Measurements from ENCODE around the gene HECTD4.
A peak's percentile ranks its signal among the peaks of the same experiment; 100 is the strongest.

The HECTD4 gene

DNA sequence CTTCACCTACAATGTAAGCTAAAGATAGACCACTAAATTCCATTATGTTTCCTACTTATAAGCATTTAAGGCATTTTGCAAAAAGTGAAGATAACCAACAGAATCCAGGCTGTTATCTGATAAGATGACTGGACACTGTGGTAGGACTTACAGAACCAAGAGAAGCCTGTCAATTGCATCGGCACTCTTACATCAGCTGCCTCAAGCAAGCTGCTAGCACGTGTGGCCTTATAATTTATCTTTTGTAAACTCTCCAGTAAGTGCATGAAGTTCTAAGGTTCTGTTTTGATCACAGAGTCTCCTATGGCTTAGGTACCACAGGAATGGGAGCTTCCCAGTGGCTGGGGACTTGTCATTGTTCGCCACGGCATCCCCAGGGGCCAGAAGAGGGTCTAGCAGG lies 168.2 kb downstream of the HECTD4 start:
- no peak overlapping the region for H3K27ac ChIP-seq
- no peak for TF ChIP-seq ZFX (IDR thresholded peaks at IDR 0.05; ENCODE audit: borderline replicate concordance)
- TF ChIP-seq, protein P1, sequence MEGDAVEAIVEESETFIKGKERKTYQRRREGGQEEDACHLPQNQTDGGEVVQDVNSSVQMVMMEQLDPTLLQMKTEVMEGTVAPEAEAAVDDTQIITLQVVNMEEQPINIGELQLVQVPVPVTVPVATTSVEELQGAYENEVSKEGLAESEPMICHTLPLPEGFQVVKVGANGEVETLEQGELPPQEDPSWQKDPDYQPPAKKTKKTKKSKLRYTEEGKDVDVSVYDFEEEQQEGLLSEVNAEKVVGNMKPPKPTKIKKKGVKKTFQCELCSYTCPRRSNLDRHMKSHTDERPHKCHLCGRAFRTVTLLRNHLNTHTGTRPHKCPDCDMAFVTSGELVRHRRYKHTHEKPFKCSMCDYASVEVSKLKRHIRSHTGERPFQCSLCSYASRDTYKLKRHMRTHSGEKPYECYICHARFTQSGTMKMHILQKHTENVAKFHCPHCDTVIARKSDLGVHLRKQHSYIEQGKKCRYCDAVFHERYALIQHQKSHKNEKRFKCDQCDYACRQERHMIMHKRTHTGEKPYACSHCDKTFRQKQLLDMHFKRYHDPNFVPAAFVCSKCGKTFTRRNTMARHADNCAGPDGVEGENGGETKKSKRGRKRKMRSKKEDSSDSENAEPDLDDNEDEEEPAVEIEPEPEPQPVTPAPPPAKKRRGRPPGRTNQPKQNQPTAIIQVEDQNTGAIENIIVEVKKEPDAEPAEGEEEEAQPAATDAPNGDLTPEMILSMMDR (IDR thresholded peaks at IDR 0.05): no peak

DNA sequence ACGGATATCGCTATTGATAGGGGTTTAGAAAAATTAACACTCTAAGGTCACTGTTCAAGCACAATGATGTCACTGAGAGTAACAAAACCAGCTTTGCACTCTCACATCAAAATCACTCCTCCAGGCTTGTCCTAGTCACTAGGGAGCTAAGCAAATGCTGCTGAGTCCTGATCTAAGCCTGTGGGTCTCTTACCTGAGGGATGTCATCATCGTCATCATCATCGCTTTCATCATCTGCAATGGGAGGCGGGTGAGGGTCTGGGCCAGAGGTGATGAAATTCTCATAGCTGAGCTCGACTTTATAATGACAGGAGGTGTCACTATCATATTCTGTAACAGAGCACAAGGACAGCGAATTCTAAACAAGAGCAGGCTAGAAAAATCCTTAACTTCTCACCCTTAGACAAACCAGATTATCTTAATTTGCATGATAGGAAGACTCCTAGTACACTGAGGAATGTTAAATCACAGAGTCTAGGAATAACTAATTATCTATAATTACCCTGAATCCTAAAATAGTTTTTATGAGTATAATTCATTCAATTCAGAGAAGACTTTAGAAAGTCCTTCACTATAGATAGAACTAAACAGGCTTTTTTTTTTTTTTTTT lies 173.8 kb downstream of the HECTD4 start:
- TF ChIP-seq, protein P1 (IDR thresholded peaks at IDR 0.05): no peak
- no peak for TF ChIP-seq ZFX (IDR thresholded peaks at IDR 0.05; ENCODE audit: borderline replicate concordance)
- no peak overlapping the region for H3K27ac ChIP-seq

DNA sequence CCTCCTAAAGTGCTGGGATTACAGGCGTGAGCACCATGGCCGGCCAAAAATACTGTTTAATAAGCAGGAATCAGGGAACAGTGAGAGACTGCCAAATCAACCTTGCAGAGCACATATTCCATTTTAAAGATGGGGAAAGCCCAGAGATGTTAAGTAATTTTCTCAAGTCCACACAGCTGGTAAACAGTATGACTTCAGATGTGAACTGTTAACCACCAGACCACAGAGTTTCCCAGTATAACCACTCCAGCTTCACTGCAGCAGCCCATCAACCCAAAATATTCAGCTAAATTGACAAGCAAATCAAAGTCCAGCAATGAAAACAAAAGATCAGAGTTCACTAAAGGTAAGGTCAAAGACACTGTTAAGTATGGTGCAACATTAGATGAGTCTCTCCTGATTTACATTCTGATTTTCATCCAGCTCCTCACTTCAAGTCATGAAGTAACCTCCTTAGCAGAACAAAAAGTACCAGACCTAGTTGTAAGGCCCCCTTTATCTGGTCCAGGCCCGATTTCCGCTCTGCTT lies 174.8 kb downstream of the HECTD4 start:
- TF ChIP-seq ZFX (IDR thresholded peaks at IDR 0.05; ENCODE audit: borderline replicate concordance): no peak
- TF ChIP-seq, protein P1 (IDR thresholded peaks at IDR 0.05): no peak
- H3K27ac ChIP-seq: no peak overlapping the region

DNA sequence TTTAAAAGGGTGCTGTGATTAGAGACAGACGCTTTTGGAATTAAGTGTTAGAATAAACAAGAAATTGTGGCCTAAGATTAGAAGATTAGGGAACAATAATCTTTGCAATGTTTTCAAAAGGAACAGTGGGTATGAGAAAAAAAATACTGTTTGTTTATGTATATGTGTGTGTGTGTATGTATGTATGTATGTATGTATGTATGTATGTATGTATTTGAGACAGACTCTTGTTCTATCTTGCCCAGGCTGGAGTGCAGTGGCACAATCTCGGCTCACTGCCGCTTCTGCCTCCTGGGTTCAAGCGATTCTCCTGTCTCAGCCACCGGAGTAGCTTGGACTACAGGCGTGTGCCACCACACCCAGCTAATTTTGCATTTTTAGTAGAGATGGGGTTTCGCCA lies 175.3 kb downstream of the HECTD4 start:
- H3K27ac ChIP-seq: no peak overlapping the region
- TF ChIP-seq, protein P1 (IDR thresholded peaks at IDR 0.05): no peak
- TF ChIP-seq ZFX (IDR thresholded peaks at IDR 0.05; ENCODE audit: borderline replicate concordance): no peak

DNA sequence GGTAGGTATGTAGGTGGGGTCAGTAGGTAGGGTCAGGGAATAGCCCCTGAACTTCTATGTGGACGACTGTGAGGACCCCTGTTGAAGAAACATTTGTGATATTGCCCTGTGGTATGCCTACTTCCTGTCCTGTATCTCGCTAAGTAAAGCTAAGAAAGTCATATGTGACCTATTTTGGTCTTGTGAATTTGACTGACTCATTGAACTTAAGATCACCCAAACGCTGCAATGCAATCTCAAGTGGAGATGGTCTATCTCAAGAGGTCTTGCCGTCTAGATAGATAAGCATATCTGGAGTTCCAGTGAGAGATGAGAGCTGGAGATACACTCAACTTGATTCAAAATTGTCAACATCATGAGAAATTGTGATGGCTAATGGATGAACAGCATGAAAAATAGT lies 183.1 kb downstream of the HECTD4 start:
- no peak overlapping the region for H3K27ac ChIP-seq
- no peak for TF ChIP-seq ZFX (IDR thresholded peaks at IDR 0.05; ENCODE audit: borderline replicate concordance)
- TF ChIP-seq, protein P1 (IDR thresholded peaks at IDR 0.05): no peak

DNA sequence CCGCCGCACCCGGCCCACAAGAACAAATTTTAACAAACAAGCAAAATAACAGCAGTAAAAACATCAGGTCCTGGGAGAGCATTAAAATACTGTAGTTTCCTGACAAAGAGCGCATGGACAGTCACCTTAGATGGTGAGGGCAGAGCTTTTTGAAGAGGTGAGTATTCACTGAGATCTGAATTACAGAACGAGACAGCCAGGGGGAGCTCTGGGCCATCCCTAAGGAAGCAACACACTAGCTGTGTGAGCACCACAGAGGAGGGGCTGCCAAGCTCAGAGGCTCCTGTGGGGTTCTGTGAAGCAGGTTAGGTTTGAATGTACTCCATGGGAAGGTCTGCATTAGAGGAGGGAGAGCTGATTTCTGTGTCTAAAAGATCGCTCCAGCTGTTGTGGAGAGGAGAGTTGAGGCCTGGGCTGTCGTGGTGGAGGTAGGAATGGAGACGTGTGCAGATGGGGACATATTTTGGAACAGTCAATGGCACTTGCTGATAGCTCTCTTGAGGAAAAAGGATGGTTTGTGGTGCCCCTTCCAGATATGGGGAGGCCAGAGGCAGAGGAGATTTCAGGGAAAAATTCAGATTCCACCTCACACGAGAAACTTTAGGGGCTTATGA lies 184.0 kb downstream of the HECTD4 start:
- H3K27ac ChIP-seq: no peak overlapping the region
- TF ChIP-seq ZFX (IDR thresholded peaks at IDR 0.05; ENCODE audit: borderline replicate concordance): no peak
- TF ChIP-seq, protein P1 (IDR thresholded peaks at IDR 0.05): peak; percentile 86

DNA sequence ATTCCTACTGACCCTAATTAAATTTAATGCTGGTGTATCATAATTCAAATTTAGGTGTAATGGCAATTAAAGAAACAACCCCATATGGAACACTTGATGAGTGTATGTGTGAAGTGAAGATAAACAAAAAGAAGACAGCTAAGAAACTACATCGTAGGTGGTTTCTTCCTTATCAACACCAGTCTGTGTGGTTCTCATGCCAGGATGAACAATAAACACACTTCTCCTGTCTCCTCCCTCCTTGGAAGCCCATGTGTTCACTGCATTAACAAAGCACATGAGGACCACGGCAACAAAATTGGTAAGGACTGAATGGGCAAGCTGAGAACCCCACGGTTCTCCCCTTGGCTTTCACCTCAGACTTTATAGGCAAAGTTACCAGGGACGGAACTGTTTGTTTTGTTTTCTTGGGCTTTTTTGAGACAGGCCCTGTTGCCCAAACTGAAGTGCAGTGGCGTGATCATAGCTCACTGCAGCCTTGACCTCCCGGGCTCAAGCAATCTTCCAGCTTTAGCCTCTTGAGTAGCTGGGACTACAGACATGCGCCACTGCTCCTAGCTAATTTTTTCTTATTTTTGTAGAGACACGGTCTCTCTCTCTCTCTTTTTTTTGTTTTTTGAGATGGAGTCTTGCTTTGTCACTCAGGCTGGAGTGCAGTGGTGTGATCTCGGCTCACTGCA lies 185.9 kb downstream of the HECTD4 start:
- TF ChIP-seq, protein P1 (IDR thresholded peaks at IDR 0.05): no peak
- no peak for TF ChIP-seq ZFX (IDR thresholded peaks at IDR 0.05; ENCODE audit: borderline replicate concordance)
- H3K27ac ChIP-seq: no peak overlapping the region
